Measurements from ENCODE around the gene DCTPP1. TPM values are rescaled to one million over a fixed set of nuclear protein-coding genes. Genes with fewer than 3 reads are reported as not detected.

The DCTPP1 gene
- total and polyA plus RNA-seq, 2 of the 13 experiments (the other 11 are each of a cell fraction or from before 2014, with no cell fraction given), result 54.8 to 74.4 TPM

- TF ChIP-seq GMEB1 (CRISPR knock-in tag; IDR thresholded peaks at IDR 0.05; ENCODE audit: borderline replicate concordance), result 0 out of 2 replicates have a peak, but pooled peaks have one; percentile 59
- TF ChIP-seq MYPOP (CRISPR knock-in tag; IDR thresholded peaks at IDR 0.05), result no peak
- peak; percentile 63; the same call in 1 of the 2 replicates for TF ChIP-seq ZSCAN9 (CRISPR knock-in tag; IDR thresholded peaks at IDR 0.05; ENCODE audit: borderline replicate concordance)
- no peak; the same call in 1 of the 2 replicates for TF ChIP-seq ZNF225 (CRISPR knock-in tag; IDR thresholded peaks at IDR 0.05)
- TF ChIP-seq NFYC (CRISPR knock-in tag; IDR thresholded peaks at IDR 0.05), result no peak; the same call in 1 of the 2 replicates
- TF ChIP-seq ZNF317 (CRISPR knock-in tag; IDR thresholded peaks at IDR 0.05), result no peak
- TF ChIP-seq SOX5 (CRISPR knock-in tag; IDR thresholded peaks at IDR 0.05; ENCODE audit: borderline replicate concordance), result no peak; the same call in 1 of the 2 replicates
- no peak for TF ChIP-seq ZNF138 (CRISPR knock-in tag; IDR thresholded peaks at IDR 0.05; ENCODE audit: low read depth)
- no peak for TF ChIP-seq CBX2 (IDR thresholded peaks at IDR 0.05; ENCODE audit: low read depth, low read length)
- no peak for TF ChIP-seq CBX2 (CRISPR knock-in tag; IDR thresholded peaks at IDR 0.05; ENCODE audit: low read depth)
- no peak for TF ChIP-seq KLF13 (CRISPR knock-in tag; IDR thresholded peaks at IDR 0.05)
- no peak for TF ChIP-seq ZNF75D (CRISPR knock-in tag; IDR thresholded peaks at IDR 0.05; ENCODE audit: borderline replicate concordance)
- TF ChIP-seq EEA1 (CRISPR knock-in tag; IDR thresholded peaks at IDR 0.05; ENCODE audit: borderline replicate concordance), result 0 out of 2 replicates have a peak, but pooled peaks have one; percentile 66
- TF ChIP-seq ZNF101 (CRISPR knock-in tag; IDR thresholded peaks at IDR 0.05; ENCODE audit: borderline replicate concordance, low read depth), result no peak
- TF ChIP-seq PAX8 (CRISPR knock-in tag; IDR thresholded peaks at IDR 0.05; ENCODE audit: borderline replicate concordance), result no peak
- TF ChIP-seq JARID2 (CRISPR knock-in tag; IDR thresholded peaks at IDR 0.05; ENCODE audit: insufficient replicate concordance), result no peak
- TF ChIP-seq SIX4 (CRISPR knock-in tag; IDR thresholded peaks at IDR 0.05), result peak; percentile 49; the same call in 1 of the 2 replicates
- TF ChIP-seq PRMT3 (CRISPR knock-in tag; IDR thresholded peaks at IDR 0.05; ENCODE audit: borderline replicate concordance, low read depth), result no peak
- TF ChIP-seq NCOA1 (CRISPR knock-in tag; IDR thresholded peaks at IDR 0.05), result 0 out of 2 replicates have a peak, but pooled peaks have one; percentile 40
- TF ChIP-seq ZNF235 (CRISPR knock-in tag; IDR thresholded peaks at IDR 0.05; ENCODE audit: borderline replicate concordance), result no peak
- TF ChIP-seq STAT6 (CRISPR knock-in tag; IDR thresholded peaks at IDR 0.05; ENCODE audit: borderline replicate concordance), result no peak
- TF ChIP-seq ZNF597 (CRISPR knock-in tag; IDR thresholded peaks at IDR 0.05), result no peak
- TF ChIP-seq SRY (CRISPR knock-in tag; IDR thresholded peaks at IDR 0.05), result no peak; the same call in 1 of the 2 replicates
Observed at GRCh38 chr16:30409125-30410060, 20.4 kb downstream of the DCTPP1 start (continued).

Data from HepG2 (cell line).